ENCODE measurements around the gene MSH3.

Gene MSH3

GRCh38 chr5:80625230-80625629 lies 29.2 kb upstream of the MSH3 start:
- ATAC-seq: no peak
- TF ChIP-seq ISL1 (CRISPR knock-in tag; IDR thresholded peaks at IDR 0.05) (no peak), ZC3H10 (CRISPR knock-in tag; IDR thresholded peaks at IDR 0.05) (no peak), TCF4 (CRISPR knock-in tag; IDR thresholded peaks at IDR 0.05; ENCODE audit: borderline replicate concordance) (no peak), RARB (CRISPR knock-in tag; IDR thresholded peaks at IDR 0.05) (no peak), POU6F1 (CRISPR knock-in tag; IDR thresholded peaks at IDR 0.05; ENCODE audit: borderline replicate concordance, low read depth) (no peak), GLIS3 (CRISPR knock-in tag; IDR thresholded peaks at IDR 0.05) (no peak), ZFP30 (CRISPR knock-in tag; IDR thresholded peaks at IDR 0.05) (no peak)

GRCh38 chr5:80629281-80629680 lies 25.2 kb upstream of the MSH3 start:
- ATAC-seq: no peak
- TF ChIP-seq CSDC2 (CRISPR knock-in tag; IDR thresholded peaks at IDR 0.05) (no peak), RARB (CRISPR knock-in tag; IDR thresholded peaks at IDR 0.05) (no peak), ZC3H10 (CRISPR knock-in tag; IDR thresholded peaks at IDR 0.05) (no peak), SNAI2 (CRISPR knock-in tag; IDR thresholded peaks at IDR 0.05) (no peak), CSRNP3 (CRISPR knock-in tag; IDR thresholded peaks at IDR 0.05) (no peak), ZNF565 (CRISPR knock-in tag; conservative IDR thresholded peaks at IDR 0.05; ENCODE audit: low read depth) (no peak), PATZ1 (CRISPR knock-in tag; IDR thresholded peaks at IDR 0.05; ENCODE audit: borderline replicate concordance) (no peak), GLIS3 (CRISPR knock-in tag; IDR thresholded peaks at IDR 0.05) (no peak), ARNTL (CRISPR knock-in tag; IDR thresholded peaks at IDR 0.05; ENCODE audit: borderline replicate concordance, low read depth) (no peak), POU6F1 (CRISPR knock-in tag; IDR thresholded peaks at IDR 0.05; ENCODE audit: borderline replicate concordance, low read depth) (no peak), TCF4 (CRISPR knock-in tag; IDR thresholded peaks at IDR 0.05; ENCODE audit: borderline replicate concordance) (no peak), TOX (CRISPR knock-in tag; IDR thresholded peaks at IDR 0.05; ENCODE audit: borderline replicate concordance) (no peak), ZNF8 (CRISPR knock-in tag; IDR thresholded peaks at IDR 0.05) (no peak), PPARA (CRISPR knock-in tag; IDR thresholded peaks at IDR 0.05; ENCODE audit: borderline replicate concordance) (no peak), OSR1 (CRISPR knock-in tag; IDR thresholded peaks at IDR 0.05) (no peak)

GRCh38 chr5:80631278-80632259 lies 22.9 kb upstream of the MSH3 start:
- no peak for TF ChIP-seq TOX (CRISPR knock-in tag; IDR thresholded peaks at IDR 0.05; ENCODE audit: borderline replicate concordance)
- no peak for TF ChIP-seq CSDC2 (CRISPR knock-in tag; IDR thresholded peaks at IDR 0.05)
- no peak for TF ChIP-seq TCF4 (CRISPR knock-in tag; IDR thresholded peaks at IDR 0.05; ENCODE audit: borderline replicate concordance)
- ATAC-seq: no peak

GRCh38 chr5:80632700-80633099 lies 21.8 kb upstream of the MSH3 start:
- ATAC-seq: no peak
- TF ChIP-seq ZFP30 (CRISPR knock-in tag; IDR thresholded peaks at IDR 0.05) (no peak), POU6F1 (CRISPR knock-in tag; IDR thresholded peaks at IDR 0.05; ENCODE audit: borderline replicate concordance, low read depth) (no peak), SNAI2 (CRISPR knock-in tag; IDR thresholded peaks at IDR 0.05) (no peak), ESRRG (CRISPR knock-in tag; IDR thresholded peaks at IDR 0.05) (no peak), ZC3H10 (CRISPR knock-in tag; IDR thresholded peaks at IDR 0.05) (no peak), BACH2 (CRISPR knock-in tag; IDR thresholded peaks at IDR 0.05; ENCODE audit: borderline replicate concordance) (no peak), ARNTL (CRISPR knock-in tag; IDR thresholded peaks at IDR 0.05; ENCODE audit: borderline replicate concordance, low read depth) (no peak), ZFP3 (CRISPR knock-in tag; IDR thresholded peaks at IDR 0.05) (no peak), OSR1 (CRISPR knock-in tag; IDR thresholded peaks at IDR 0.05) (no peak), PPARA (CRISPR knock-in tag; IDR thresholded peaks at IDR 0.05; ENCODE audit: borderline replicate concordance) (no peak), ISL1 (CRISPR knock-in tag; IDR thresholded peaks at IDR 0.05) (no peak), ZNF565 (CRISPR knock-in tag; conservative IDR thresholded peaks at IDR 0.05; ENCODE audit: low read depth) (no peak), TSHZ2 (CRISPR knock-in tag; IDR thresholded peaks at IDR 0.05) (no peak), ZNF8 (CRISPR knock-in tag; IDR thresholded peaks at IDR 0.05) (no peak)

Measured in SK-N-SH treated with all-trans-retinoic acid at 6 μM for 48 hours (cell line).